K562 (cell line): Measurements from ENCODE around the gene B4GALT1. TPM values are rescaled to one million over a fixed set of nuclear protein-coding genes. Genes with fewer than 3 reads are reported as not detected.
A peak's percentile ranks its signal among the peaks of the same experiment; 100 is the strongest.
"Not testable (repeated sequence)": the region's sequence is repeated elsewhere in the genome, so short reads cannot be mapped to it uniquely, and the experiment has no call there.

Experiments
- ATAC-seq: fragments of 200-7000 bp; cut with Tn5 transposase; 3 replicates; pipeline ENCODE4 v1.9.1; 2020; ENCODE audit warnings: moderate library complexity
- BruUV-seq: library from RNA; stranded (reverse); fragments of 400-500 nt; replicated peaks from 2 replicates; lab custom pipeline; 2021; lab: Mats Ljungman, UMichigan
- CTCF ChIA-PET: fragments of 300-600 bp; formaldehyde crosslinking; extraction: SDS; loops from one replicate; lab custom pipeline; 2021; ENCODE audit warnings: low intra/inter-chr PET ratio; lab: Yijun Ruan, JAX
- POLR2A ChIA-PET: fragments of 300-600, 350-650 bp; sonication (Branson Sonifier 250); formaldehyde crosslinking; extraction: SDS; loops from one replicate; lab custom pipeline; 2021; ENCODE audit warnings: antibody characterized with exemption, inconsistent platforms; lab: Yijun Ruan, JAX
- DNase-seq, 4 experiments: peaks; one replicate each; pipeline versions ENCODE4 v3.0.0 to v3.0.0-alpha.2; 2011 to 2018; ENCODE audit warnings: low spot score in 3 of 4, mixed read lengths in 3 of 4; ENCODE audit errors: extremely low read depth in 1 of 4
- FAIRE-seq: peaks from 2 replicates; lab custom pipeline; 2011; peaks lifted over from hg19 to GRCh38; lab: Jason Lieb, UNC
- H2AFZ ChIP-seq: 2 replicates; pipeline ENCODE4 v1.6.0; 2011; ENCODE audit warnings: low read depth, low read length, control low read depth, inconsistent platforms
- H3K27ac ChIP-seq: fragments of 200-600 bp; 3 replicates; pipeline ENCODE4 v1.8.0; 2011; ENCODE audit warnings: low read depth, mild to moderate bottlenecking, control low read depth, inconsistent platforms, low read length, moderate library complexity, mixed read lengths; ENCODE audit errors: extremely low read depth
- H3K27me3 ChIP-seq, 2 experiments: fragments of 300-600 bp in 1 of 2; 2 replicates in 1 of 2; 3 replicates in 1 of 2; pipeline versions ENCODE4 v1.6.0 to v1.8.0; 2011; ENCODE audit warnings: inconsistent platforms in 2 of 2, low read length in 2 of 2, mild to moderate bottlenecking in 1 of 2, mixed read lengths in 1 of 2, moderate library complexity in 1 of 2; ENCODE audit not compliant: control insufficient read depth in 2 of 2, insufficient read depth in 2 of 2
- H3K36me3 ChIP-seq: fragments of 300-600 bp; 3 replicates; pipeline ENCODE4 v1.8.0; 2011; ENCODE audit warnings: mild to moderate bottlenecking, low read length, inconsistent platforms; ENCODE audit not compliant: control insufficient read depth, insufficient read depth
- H3K4me1 ChIP-seq, 2 experiments: fragments of 200-600 bp in 1 of 2; replicated peaks in 1 of 2; 2 replicates in 1 of 2; 3 replicates in 1 of 2; pipeline versions ENCODE4 v1.5.1 to v1.8.0; 2011; ENCODE audit warnings: inconsistent platforms in 2 of 2, low read length in 2 of 2, mild to moderate bottlenecking in 1 of 2, mixed read lengths in 1 of 2, moderate library complexity in 1 of 2; ENCODE audit not compliant: control insufficient read depth in 2 of 2, insufficient read depth in 2 of 2
- H3K4me2 ChIP-seq: 2 replicates; pipeline ENCODE4 v1.6.1; 2011; ENCODE audit warnings: low read length, control low read depth, inconsistent platforms, mixed read lengths; ENCODE audit not compliant: insufficient read depth
- H3K4me3 ChIP-seq: fragments of 200-600 bp; sonication (generic), shearing (Covaris generic); 2 replicates; pipeline ENCODE4 v1.5.1; 2016; ENCODE audit warnings: control low read depth, inconsistent platforms
- H3K79me2 ChIP-seq: fragments of 200-600 bp; 3 replicates; pipeline ENCODE4 v1.8.0; 2011; ENCODE audit warnings: low read length, inconsistent platforms; ENCODE audit not compliant: control insufficient read depth, insufficient read depth
- H3K9ac ChIP-seq, 2 experiments: 2 replicates each; pipeline versions ENCODE4 v1.6.0 to v1.6.1; 2011; ENCODE audit warnings: low read depth in 2 of 2, low read length in 2 of 2, control low read depth in 1 of 2, inconsistent platforms in 1 of 2, mild to moderate bottlenecking in 1 of 2, mixed read lengths in 1 of 2; ENCODE audit not compliant: insufficient read depth in 1 of 2
- H3K9me1 ChIP-seq: one replicate; pipeline ENCODE4 v1.6.0; 2011; ENCODE audit warnings: inconsistent platforms, mild to moderate bottlenecking, low read length, moderate library complexity; ENCODE audit not compliant: control insufficient read depth, insufficient read depth
- H3K9me3 ChIP-seq: replicated peaks from 2 replicates; pipeline ENCODE4 v1.5.1; 2011; ENCODE audit warnings: low read depth, low read length, inconsistent platforms; ENCODE audit not compliant: control insufficient read depth, insufficient read depth
- H4K20me1 ChIP-seq: replicated peaks from 2 replicates; pipeline ENCODE4 v1.6.1; 2011; ENCODE audit warnings: low read length, inconsistent platforms, mixed read lengths; ENCODE audit not compliant: control insufficient read depth, insufficient read depth
- BMI1 ChIP-seq: fragments of 150-350 bp; IDR thresholded peaks from 2 replicates; pipeline ENCODE4 v1.6.1; 2014; ENCODE audit warnings: low read length
- FOXK1 ChIP-seq: sonication (generic); formaldehyde crosslinking; IDR thresholded peaks from 2 replicates; pipeline ENCODE4 v1.8.0; 2022; ENCODE audit warnings: missing genetic modification reagents, mild to moderate bottlenecking, borderline replicate concordance
- GTF3C2 ChIP-seq: IDR thresholded peaks from 3 replicates; pipeline ENCODE4 v1.6.1; 2011; ENCODE audit warnings: borderline replicate concordance, mild to moderate bottlenecking, moderate library complexity; ENCODE audit not compliant: insufficient read length; ENCODE audit errors: extremely low read depth
- POLR3A ChIP-seq: IDR thresholded peaks from 2 replicates; pipeline ENCODE4 v1.6.1; 2011; ENCODE audit warnings: borderline replicate concordance, mild to moderate bottlenecking, moderate library complexity; ENCODE audit not compliant: insufficient read length, insufficient read depth; ENCODE audit errors: extremely low read depth
- RCOR1 ChIP-seq, 2 experiments: IDR thresholded peaks; 2 replicates each; pipeline ENCODE4 v1.6.1; 2012; ENCODE audit warnings: low read depth in 2 of 2, low read length in 2 of 2, borderline replicate concordance in 1 of 2, improper control_type of control experiment in 1 of 2
- RNF2 ChIP-seq: sonication (generic); IDR thresholded peaks from 2 replicates; pipeline ENCODE4 v1.6.1; 2016
- ZBTB43 ChIP-seq: sonication (generic); formaldehyde crosslinking; IDR thresholded peaks from 2 replicates; pipeline ENCODE4 v1.8.0; 2023; ENCODE audit warnings: mild to moderate bottlenecking, missing genetic modification reagents
- ZNF766 ChIP-seq: fragments of 200-800 bp; sonication (Bioruptor generic); conservative IDR thresholded peaks from 2 replicates; pipeline ENCODE4 v1.6.1; 2016; ENCODE audit warnings: missing genetic modification characterization, missing compliant biosample characterization
- WGBS: fragments of 100-300 bp; shearing (Covaris generic); methylation state at CpG from one replicate; pipeline ENCODE4 v1.1.6; 2016; ENCODE audit warnings: low coverage, mixed read lengths; ENCODE audit not compliant: insufficient coverage; ENCODE audit errors: missing lambda C conversion rate; 5-methylcytosine and 5-hydroxymethylcytosine counted together
- in situ Hi-C: fragments of 300-500 bp; cut with MboI; formaldehyde crosslinking; loops from 4 replicates; pipeline ENCODE4 v1.15.0; 2018; ENCODE audit warnings: inconsistent platforms, mixed read lengths
- intact Hi-C: fragments of 100-400 bp; cut with micrococcal nuclease; formaldehyde crosslinking; loops from 2 replicates; pipeline ENCODE4 v1.14.2; 2022
- polyA plus RNA-seq, 8 experiments: library from polyadenylated mRNA; depleted of rRNA in 4 of 8; stranded (reverse) in 5 of 8; unstranded in 3 of 8; fragments of >200 nt; fragmentation: Nextera tagmentation in 2 of 8; fragmentation: Illumina TruSeq in 1 of 8; extraction: Ambion mirVana in 2 of 8; extraction: Trizol in 1 of 8; gene quantifications; 2 replicates each; pipeline versions ENCODE4 v1.2.1 to v1.2.3, GENCODE V29; 2011 to 2014; ENCODE audit warnings: inconsistent platforms in 1 of 8, missing spikeins in 1 of 8
- total RNA-seq, 7 experiments: library from RNA; depleted of rRNA in 6 of 7; stranded (reverse); fragments of >200 nt in 6 of 7; fragmentation: Illumina TruSeq in 2 of 7; extraction: Trizol in 2 of 7; gene quantifications; 2 replicates each; pipeline versions ENCODE4 v1.2.1 to v1.2.3, GENCODE V29; 2011 to 2021; ENCODE audit warnings: low replicate concordance in 1 of 7
- TF ChIP-seq, protein P1 (sequence below): fragments of 250-450 bp; sonication (Bioruptor Pico); IDR thresholded peaks from 2 replicates; pipeline ENCODE4 v1.8.0; 2021; ENCODE audit warnings: moderate library complexity, mild to moderate bottlenecking, inconsistent platforms

B4GALT1 gene
- total and polyA plus RNA-seq, 9 of the 15 experiments (the other 6 are each of a cell fraction or from before 2014, with no cell fraction given), result 4.1 to 26.8 (median 7.1) TPM

DNA sequence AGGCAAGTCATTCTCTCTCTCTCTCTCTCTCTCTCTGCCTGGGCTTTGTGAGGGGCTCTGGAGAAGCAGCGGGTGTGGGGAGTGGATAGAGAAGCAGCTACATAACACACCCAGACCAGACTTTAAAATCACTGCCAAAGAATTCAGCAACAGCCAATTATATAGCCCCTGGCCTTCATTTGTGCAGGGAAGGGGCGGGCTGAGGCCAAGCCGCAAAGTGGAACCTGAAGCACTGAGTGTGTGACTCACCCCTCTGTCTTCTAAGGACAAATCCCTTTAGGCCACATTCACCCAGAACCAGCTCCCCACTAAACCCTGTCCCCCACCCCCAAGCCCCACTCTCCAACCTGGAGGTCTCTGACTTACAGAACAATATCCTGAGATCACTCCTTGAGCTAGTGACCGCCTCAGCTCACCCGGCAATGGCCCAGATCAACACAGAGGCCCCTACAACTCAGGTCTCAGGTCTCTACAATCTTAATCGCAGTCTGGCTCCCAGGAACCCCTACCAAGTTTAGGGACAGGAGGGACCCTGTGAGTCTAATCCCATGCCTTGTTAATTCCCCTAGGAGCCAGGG is 6.0 kb downstream of the B4GALT1 start (continued):
- TF ChIP-seq ZBTB43 (CRISPR knock-in tag) (no peak), POLR3A (no peak), ZNF766 (CRISPR knock-in tag) (no peak), GTF3C2 (no peak), FOXK1 (CRISPR knock-in tag) (no peak), BMI1 (no peak), RNF2 (no peak), RCOR1 (IDR thresholded peaks at IDR 0.05; ENCODE audit: borderline replicate concordance in 1 of 2, low read depth in 2 of 2, low read length in 2 of 2) (peak in 1 of 2 experiments; percentile 61; a peak in 2 of 4 replicates)
- TF ChIP-seq, protein P1, sequence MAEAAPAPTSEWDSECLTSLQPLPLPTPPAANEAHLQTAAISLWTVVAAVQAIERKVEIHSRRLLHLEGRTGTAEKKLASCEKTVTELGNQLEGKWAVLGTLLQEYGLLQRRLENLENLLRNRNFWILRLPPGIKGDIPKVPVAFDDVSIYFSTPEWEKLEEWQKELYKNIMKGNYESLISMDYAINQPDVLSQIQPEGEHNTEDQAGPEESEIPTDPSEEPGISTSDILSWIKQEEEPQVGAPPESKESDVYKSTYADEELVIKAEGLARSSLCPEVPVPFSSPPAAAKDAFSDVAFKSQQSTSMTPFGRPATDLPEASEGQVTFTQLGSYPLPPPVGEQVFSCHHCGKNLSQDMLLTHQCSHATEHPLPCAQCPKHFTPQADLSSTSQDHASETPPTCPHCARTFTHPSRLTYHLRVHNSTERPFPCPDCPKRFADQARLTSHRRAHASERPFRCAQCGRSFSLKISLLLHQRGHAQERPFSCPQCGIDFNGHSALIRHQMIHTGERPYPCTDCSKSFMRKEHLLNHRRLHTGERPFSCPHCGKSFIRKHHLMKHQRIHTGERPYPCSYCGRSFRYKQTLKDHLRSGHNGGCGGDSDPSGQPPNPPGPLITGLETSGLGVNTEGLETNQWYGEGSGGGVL (CRISPR knock-in tag), result no peak
- TF ChIP-seq, all 486 proteins: peak for 6

GRCh38 chr9:33160446-33160845 is 6.7 kb downstream of the B4GALT1 start:
- H3K4me3 ChIP-seq, H3K9me3 ChIP-seq, DNase-seq, H3K27ac ChIP-seq, H3K9ac ChIP-seq, H3K4me2 ChIP-seq, CTCF ChIA-PET, H3K27me3 ChIP-seq, BruUV-seq, FAIRE-seq, ATAC-seq, H2AFZ ChIP-seq, in situ Hi-C loops, intact Hi-C loops, H3K9me1 ChIP-seq, H3K36me3 ChIP-seq: not testable (repeated sequence)
- Histone ChIP-seq H4K20me1 (peaks cover 37% of the 10 kb centered on the region), H3K4me1 (peaks cover 29 to 63% of the 10 kb centered on the region in 2 experiments), H3K79me2 (peaks cover 95% of the 10 kb centered on the region)
- WGBS, result 91% methylated on average over 5 of the region's 9 CpGs
- POLR2A ChIA-PET, result interaction anchor here (1.9 to 2.0 kb wide), 2 partner anchors 9 to 12 kb away, joined by 5 to 12 read pairs; no protein-coding TSS in a partner anchor
